ENCODE measurements around the gene CAMTA1. TPM values are rescaled to one million over a fixed set of nuclear protein-coding genes. Genes with fewer than 3 reads are reported as not detected.

Gene CAMTA1
- total and polyA plus RNA-seq, 12 donors: 123 to 265 (median 142) TPM

DNA sequence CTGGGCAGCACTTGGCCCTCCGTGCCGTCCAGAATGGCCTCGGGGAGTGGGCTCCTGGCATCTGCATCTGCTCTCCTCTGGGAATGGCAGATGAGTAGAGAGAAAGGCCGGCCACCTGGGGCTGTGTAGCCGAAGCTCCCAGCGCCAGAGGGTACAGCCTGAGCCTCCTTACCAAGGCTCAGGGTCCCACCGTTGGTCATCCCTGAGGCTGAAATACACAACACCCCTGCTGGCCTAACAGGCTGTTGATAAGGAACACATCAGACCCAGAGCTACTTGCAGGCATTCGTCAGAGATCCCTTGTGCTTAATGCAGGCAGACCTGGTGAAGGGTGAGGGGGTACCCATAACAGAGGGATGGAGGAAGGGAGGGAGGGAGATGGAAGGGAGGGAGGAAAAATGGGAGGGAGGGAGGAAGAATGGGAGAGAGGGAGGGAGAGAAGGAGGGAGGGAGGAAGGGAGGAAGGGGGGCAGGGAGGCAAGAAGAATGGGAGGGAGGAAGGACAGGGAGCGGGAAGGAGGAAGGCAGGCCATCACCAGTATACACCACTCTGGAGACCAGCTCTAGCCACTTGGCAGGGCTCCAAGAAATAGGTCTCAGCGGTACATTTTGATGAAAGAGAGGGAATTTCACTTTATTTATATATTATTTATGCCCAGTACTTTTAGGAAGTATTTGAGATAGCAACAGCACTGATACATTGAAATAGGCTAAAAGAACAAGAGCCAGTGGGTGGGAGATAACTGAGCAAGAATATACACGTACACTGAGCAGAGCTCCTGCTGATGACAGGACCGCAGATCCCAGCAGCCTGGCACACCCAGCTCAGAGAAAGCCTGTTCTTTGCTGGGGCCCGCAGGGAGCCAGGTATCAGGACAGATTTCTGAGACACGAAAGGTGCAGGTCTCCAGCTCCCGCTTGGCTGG is 670.8 kb downstream of the CAMTA1 start:
- ATAC-seq (peak in 1 of 8 donors; percentile 31), DNase-seq (no peak)
- no peak for TF ChIP-seq CTCF (IDR thresholded peaks at IDR 0.05)

GRCh38 chr1:7456722-7457082 is 671.4 kb downstream of the CAMTA1 start:
- no peak overlapping the region for H3K27ac ChIP-seq
- peaks cover 0 to 11% (median 0%) of the 10 kb centered on the region in 9 donors for H3K4me1 ChIP-seq
- DNase-seq (no peak), ATAC-seq (no peak)
- 76 to 83% methylated on average over 12 to 16 of the region's 17 CpGs for WGBS, 2 donors
- no peaks in the 10 kb centered on the region for H3K36me3 ChIP-seq
- no peak overlapping the region for H3K4me3 ChIP-seq
- H3K27me3 ChIP-seq: no peaks in the 10 kb centered on the region
- no peak for TF ChIP-seq CTCF (IDR thresholded peaks at IDR 0.05)
- intact Hi-C loops (cut with DNase I): loop anchor here in 4 of 10 donors (1.0 to 10.0 kb wide), 3 partner anchors 188 to 191 kb away; no protein-coding TSS in a partner anchor
- no peaks in the 10 kb centered on the region for H3K9me3 ChIP-seq

More for the DNA sequence above, 670.8 kb downstream of the CAMTA1 start:
- no peaks in the 10 kb centered on the region for H3K9me3 ChIP-seq
- peaks cover 0 to 11% (median 0%) of the 10 kb centered on the region in 9 donors for H3K4me1 ChIP-seq
- no peak overlapping the region for H3K4me3 ChIP-seq
- no peak overlapping the region for H3K27ac ChIP-seq
- WGBS, 2 donors: 64 to 75% methylated on average over 15 of the region's 15 CpGs
- no peaks in the 10 kb centered on the region for H3K27me3 ChIP-seq
- no peaks in the 10 kb centered on the region for H3K36me3 ChIP-seq
- intact Hi-C loops (cut with DNase I): loop anchor here in 4 of 10 donors (1.0 to 10.0 kb wide), 3 partner anchors 189 to 191 kb away; no protein-coding TSS in a partner anchor

DNA sequence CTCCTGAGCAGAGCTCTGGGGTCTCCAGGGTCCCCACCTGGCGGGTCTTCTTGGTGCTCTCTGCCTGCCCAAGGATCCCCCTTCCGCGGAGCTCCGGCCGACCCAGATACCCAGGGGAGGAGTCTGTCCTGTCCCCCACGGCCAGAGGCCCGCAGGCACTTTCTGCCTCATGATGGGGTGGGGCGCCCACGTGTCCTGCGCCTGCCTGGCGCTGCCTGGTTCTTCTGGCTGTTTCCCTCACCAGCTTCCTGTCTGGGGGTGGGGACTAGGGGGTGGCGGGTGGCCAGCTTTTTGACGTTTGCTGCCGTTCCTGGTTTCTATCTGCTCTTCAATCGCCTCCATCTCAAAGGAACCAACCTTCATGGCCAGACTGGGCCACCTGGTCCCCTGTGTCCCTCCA is 672.6 kb downstream of the CAMTA1 start:
- DNase-seq: no peak
- 73 to 76% methylated on average over 15 of the region's 15 CpGs for WGBS, 2 donors
- ATAC-seq: no peak
- H3K4me3 ChIP-seq: no peak overlapping the region
- H3K36me3 ChIP-seq: no peaks in the 10 kb centered on the region
- TF ChIP-seq CTCF (IDR thresholded peaks at IDR 0.05): no peak
- no peak overlapping the region for H3K27ac ChIP-seq
- no peaks in the 10 kb centered on the region for H3K9me3 ChIP-seq
- no peaks in the 10 kb centered on the region for H3K27me3 ChIP-seq
- intact Hi-C loops (cut with DNase I): loop anchor here in 3 of 10 donors (5.0 to 10.0 kb wide), 2 partner anchors 187 to 189 kb away; no protein-coding TSS in a partner anchor
- peaks cover 0 to 11% (median 0%) of the 10 kb centered on the region in 9 donors for H3K4me1 ChIP-seq

DNA sequence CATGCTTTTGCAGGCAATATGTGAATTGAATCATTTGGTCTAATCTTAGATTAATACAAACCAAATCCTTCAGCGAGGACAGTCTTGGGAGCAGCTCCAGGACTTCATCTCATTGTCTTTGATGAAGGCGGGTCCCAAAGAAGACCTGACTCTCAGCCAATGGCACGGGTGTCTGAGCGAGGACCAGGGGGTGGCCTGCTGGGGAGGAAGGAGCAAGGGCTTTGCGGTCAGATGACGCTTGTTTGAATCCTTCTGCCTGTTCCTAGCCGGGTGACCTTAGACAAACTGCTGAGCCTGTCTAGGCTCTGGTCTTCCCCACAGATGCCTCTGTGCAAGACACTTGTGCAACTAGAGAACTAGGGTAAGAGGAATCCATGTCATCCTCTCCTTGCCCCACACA is 673.7 kb downstream of the CAMTA1 start:
- Histone ChIP-seq H3K36me3 (no peaks in the 10 kb centered on the region), H3K27me3 (no peaks in the 10 kb centered on the region), H3K4me3 (no peak overlapping the region), H3K27ac (no peak overlapping the region), H3K9me3 (no peaks in the 10 kb centered on the region), H3K4me1 (peaks cover 0 to 11% (median 0%) of the 10 kb centered on the region in 9 donors)
- intact Hi-C loops (cut with DNase I): loop anchor here in 3 of 10 donors (5.0 to 10.0 kb wide), 2 partner anchors 186 to 188 kb away; no protein-coding TSS in a partner anchor
- no peak for TF ChIP-seq CTCF (IDR thresholded peaks at IDR 0.05)
- ATAC-seq (no peak), DNase-seq (no peak)
- 89 to 90% methylated on average over 7 of the region's 7 CpGs for WGBS, 2 donors
